Measurements from ENCODE around the gene NUDT21.
"Not testable (repeated sequence)": the region's sequence is repeated elsewhere in the genome, so short reads cannot be mapped to it uniquely, and the experiment has no call there.

Gene NUDT21

DNA sequence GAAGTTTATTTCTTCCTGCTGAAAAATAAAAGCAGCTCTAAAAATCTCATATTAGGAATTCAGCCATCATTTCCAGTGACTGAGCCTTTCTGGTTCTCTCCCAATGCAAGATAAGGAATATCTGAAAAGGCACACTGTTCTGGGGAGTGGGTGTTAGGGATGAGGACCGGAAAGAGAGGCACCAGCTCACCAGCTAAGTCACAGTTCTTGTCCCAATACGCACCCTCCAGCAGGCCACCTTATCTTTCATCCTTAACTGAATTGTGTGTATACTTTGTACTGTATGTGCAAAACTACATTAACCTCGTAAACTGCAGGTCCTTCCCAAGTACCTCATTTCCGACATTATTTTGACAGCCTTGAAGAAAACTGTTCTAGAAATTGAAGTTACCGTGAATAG, 36.8 kb downstream of the NUDT21 start:
- no peak for DNase-seq

DNA sequence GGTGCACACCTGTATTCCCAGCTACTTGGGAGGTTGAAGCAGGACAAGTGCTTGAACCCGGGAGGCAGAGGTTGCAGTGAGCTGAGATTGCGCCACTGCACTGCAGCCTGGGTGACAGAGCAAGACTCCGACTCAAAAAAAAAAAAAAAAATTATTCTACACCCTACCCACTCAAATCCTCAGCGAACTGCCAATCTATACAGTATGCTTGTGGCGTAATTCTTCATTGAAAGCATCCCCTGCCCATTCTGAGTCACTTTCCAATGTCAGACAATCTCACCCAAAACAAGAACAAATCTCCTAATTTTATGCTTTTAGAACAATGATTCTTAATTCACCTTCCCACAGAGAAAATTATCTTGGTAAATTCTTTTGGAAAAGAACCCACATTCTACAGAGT, 37.8 kb downstream of the NUDT21 start:
- DNase-seq, result no peak

GRCh38 chr16:56411624-56412023, 39.5 kb downstream of the NUDT21 start:
- DNase-seq, result no peak

DNA sequence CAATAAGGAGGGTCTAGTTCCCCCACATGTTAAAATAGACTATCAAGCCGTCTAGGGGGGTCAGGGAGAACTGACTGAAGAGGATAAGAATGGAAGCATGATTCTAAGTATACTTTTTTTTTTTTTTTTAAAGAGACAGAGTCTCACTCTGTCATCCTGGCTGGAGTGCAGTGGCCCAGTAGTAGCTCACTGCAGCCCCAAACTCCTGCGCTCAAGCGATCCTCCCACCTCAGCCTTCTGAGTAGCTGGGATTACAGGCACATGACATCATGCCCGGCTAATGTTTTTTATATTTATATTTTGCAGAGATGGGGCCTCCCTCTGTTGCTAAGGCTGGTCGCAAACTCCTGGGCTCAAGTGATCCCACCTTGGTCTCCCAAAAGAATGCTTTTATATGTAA, 40.0 kb downstream of the NUDT21 start:
- no peak for DNase-seq

GRCh38 chr16:56409195-56409594, 41.9 kb downstream of the NUDT21 start:
- DNase-seq, result no peak

DNA sequence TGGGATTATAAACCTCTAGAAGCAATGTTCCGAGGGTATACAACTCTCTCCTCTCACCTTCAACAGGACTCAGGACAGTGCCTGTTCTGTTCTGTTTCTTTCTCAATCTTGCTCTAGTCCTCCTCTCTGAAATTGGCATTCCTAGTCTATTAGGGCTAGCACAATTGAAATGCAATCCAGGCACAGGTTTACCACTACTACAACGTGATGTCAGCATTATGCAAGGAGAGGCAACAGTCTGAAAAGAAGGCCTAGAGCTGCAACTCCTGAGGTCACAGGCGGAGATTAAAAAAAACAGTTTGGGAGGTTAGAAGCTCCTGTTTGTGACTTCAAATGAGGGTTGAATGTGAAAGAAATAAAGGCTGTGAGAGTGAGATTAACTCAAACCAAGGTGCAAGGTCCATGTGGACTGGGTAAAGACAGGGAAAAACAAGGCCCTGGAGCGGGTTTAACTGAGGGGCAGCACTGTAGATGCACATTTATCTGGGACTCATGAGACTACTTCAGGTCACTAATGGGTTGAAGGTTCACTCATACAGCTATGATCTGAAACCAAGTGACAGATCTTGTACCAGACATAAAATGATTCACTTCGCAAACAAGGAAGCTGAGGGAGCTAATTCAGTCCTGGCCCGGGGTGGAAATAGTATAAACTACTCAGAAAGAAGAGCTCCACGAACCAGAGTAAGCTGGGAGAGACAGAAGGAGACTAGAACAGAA, 42.6 kb downstream of the NUDT21 start:
- DNase-seq, result no peak

- DNase-seq, result no peak
Observed at GRCh38 chr16:56405977-56406672, 45.0 kb downstream of the NUDT21 start.

DNA sequence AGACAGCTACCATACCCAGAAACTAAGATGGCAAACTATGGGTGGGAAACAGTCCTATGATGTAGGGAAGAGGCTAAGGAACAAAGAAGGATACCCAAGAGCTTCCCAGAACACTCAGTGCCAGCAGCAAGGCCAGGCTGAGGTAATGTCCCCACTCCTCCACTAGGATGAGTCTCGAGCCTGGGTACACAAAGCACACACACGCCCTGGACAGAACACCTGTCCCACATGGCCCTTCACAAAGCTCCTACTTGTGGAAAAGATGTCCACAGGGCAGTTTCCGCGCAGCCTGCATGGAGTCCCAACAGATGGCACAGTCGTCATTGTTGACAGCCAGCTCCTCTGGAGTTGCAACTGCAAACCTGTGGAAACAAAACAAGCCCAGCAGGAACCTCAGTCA, 49.6 kb downstream of the NUDT21 start:
- no peak for DNase-seq

DNA sequence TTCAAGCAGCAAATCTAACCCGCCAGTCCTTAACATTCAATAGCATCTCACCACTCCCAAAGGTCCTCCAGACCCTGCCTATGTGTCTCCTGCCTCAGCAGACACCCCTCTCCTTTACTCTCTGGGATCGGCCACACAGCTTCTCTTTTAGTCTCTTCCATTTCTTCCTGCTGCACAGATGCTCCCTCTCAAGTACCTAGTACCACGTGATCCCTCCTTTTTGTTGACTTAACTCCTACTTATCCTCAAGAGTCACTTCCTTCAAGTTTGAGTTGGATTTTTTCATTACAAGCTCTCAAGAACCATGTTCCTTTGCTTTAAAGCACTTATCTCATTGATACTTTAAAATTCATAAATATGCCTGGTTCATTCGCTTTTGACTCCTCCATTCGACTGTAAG, 50.7 kb downstream of the NUDT21 start:
- no peak for DNase-seq

DNA sequence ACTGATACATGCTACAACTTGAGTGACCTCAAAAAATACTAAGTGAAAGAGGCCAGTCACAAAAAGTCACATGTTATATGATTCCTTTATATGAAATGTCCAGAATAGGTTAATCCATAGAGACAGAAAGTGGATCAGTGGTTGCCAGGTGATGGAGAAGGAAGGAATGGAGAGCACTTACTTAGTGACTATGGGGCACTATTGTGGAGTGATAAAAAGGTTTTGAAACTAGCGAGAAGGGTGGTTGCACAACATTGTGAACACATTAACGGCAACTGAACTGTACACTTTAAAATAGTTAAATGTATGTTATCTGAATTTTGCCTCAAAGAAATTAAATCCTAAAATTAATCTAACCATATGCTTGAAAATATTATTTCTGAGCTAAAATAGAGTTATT, 51.6 kb downstream of the NUDT21 start:
- DNase-seq, result no peak

DNA sequence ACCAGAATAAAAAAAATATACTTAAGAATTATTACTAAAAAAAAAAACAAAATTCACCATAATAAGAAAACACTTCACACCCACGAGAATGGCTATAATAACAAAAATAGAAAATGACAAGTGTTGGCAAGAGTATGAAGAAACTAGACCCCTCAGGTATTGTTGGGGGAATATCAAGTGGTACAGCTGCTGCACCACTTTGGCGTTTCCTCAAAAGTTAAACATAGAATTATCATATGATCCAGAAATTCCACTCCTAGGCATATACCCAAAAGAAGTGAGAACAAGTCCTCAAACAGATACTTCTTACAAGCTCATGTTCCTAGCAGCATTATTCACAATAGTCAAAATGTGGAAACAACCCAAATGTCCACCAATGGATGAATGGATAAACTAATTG, 52.1 kb downstream of the NUDT21 start:
- DNase-seq, result no peak

GRCh38 chr16:56396724-56397123, 54.4 kb downstream of the NUDT21 start:
- not testable (repeated sequence) for DNase-seq

- DNase-seq, result no peak
Observed at GRCh38 chr16:56389554-56389953, 61.6 kb downstream of the NUDT21 start.

GRCh38 chr16:56388209-56388608, 62.9 kb downstream of the NUDT21 start:
- DNase-seq, result no peak

GRCh38 chr16:56387396-56387795, 63.7 kb downstream of the NUDT21 start:
- DNase-seq, result no peak

DNA sequence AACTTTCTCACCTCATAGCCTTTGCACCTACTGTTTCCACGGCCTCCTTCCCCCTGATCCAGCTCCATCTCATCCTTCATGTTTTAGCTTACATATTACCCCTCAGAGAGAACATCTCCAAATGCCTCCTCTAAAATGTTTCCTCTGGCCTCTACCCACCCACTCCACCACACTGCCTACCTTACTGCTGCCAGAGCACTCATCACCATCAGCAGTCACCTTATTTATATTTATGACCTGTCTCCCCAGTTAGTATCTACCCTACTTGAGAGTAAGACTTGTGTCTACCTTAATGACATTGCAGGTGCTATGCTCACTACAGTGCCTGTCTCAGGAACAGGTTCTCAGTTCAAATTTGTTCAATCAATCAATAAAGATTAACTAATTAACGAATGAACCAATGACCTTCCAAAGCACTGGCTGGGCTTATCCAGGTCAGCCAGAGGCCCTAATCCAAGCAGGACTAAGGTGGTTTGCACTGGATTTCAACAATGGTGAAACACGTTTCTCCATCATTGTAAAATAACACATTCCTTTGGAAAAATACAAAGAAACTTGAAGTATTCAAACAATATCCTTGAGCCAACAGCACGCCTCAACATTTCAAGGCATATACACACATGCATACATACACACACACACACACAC, 66.9 kb downstream of the NUDT21 start:
- DNase-seq, result no peak

DNA sequence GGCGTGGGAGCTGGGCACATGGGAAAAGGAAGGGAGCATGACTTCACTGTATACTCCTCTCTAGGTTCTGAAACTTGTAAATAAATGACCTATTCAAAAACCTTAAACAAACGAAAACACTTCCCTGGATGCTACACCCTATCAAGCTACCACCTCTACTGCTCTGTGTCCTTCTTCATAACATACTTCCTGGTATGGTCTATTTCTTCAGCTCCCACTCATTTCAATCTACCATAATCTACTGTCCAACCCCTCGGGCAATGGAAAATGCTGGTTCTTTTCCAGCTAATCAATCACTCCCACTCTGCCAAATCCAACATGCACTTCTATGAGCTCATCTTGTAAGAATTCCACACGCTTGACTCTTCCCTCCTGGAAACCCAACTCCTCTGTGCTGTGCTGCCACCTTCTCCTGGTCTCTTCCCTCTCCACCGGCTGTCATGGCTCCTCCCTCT, 68.2 kb downstream of the NUDT21 start:
- no peak for DNase-seq

DNA sequence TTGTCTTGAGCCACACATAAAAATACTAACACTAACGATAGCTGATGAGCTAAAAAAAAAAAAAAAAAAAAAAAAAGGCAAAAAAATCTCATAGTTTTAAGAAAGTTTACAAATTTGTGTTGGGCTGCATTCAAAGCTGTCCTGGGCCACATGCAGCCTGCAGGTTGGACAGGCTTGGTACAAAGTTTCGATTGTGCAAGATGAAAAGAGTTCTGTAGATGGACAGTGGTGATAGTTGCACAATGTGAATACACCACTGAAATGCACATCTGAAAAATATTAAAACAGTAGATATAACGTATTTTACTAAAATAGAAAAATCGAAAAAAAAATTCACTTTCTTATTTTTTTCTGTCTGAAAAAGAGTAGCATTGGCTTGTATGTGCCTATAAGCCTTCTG, 68.7 kb downstream of the NUDT21 start:
- DNase-seq, result no peak

GRCh38 chr16:56380778-56381485, 70.2 kb downstream of the NUDT21 start:
- DNase-seq, result not testable (repeated sequence)
